AG04449 (cell line): ENCODE data around the gene TMEM43.

Experiments
- CTCF ChIA-PET: fragments of 350-600 bp; formaldehyde crosslinking; extraction: SDS; loops from one replicate; lab custom pipeline; 2021; ENCODE audit warnings: antibody characterized with exemption; lab: Yijun Ruan, JAX
- POLR2A ChIA-PET: fragments of 400-600, 350-600 bp; formaldehyde crosslinking; extraction: SDS; loops from one replicate; lab custom pipeline; 2020; ENCODE audit warnings: antibody characterized with exemption, inconsistent platforms; lab: Yijun Ruan, JAX
- DNase-seq: peaks from one replicate; pipeline ENCODE4 v3.0.0-alpha.2; 2010; ENCODE audit warnings: low read depth, low spot score
- H3K4me3 ChIP-seq: 2 replicates; pipeline ENCODE4 v1.5.1; 2011; ENCODE audit warnings: low read depth, mild to moderate bottlenecking, control low read depth, low read length
- CTCF ChIP-seq: IDR thresholded peaks from one replicate; pipeline ENCODE4 v1.5.1; 2011; ENCODE audit warnings: mild to moderate bottlenecking, moderate library complexity, low read length, control low read depth, inconsistent platforms; ENCODE audit not compliant: insufficient read depth; ENCODE audit errors: missing control alignments

The TMEM43 gene

DNA sequence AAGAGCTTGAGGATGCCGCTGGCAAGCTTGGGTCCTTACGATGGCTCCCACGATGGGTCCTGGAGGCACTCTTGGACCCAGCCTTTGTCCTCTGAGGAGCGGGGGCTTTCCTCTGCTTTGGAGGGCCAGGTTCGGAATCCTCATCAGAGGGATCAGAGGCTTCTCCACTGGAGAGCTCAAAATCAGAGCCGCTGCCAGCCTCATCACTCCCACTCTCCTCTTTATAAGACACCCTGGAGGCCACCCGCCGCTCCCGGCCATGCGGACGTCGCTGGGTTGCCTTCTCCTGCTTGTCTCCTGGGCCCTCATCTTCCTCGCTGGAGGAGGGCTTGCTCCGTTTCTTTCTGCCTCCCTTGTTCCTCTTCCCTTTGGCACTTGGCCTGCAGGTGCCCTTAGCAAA is 33.5 kb downstream of the TMEM43 start:
- CTCF ChIA-PET, result interaction anchor here (0.8 kb wide), 1 partner anchor 302 kb away, joined by 3 read pairs; no protein-coding TSS in a partner anchor
- TF ChIP-seq CTCF, result no peak
- POLR2A ChIA-PET, result no interaction called here
- no peak for DNase-seq
- no peak overlapping the region for H3K4me3 ChIP-seq

DNA sequence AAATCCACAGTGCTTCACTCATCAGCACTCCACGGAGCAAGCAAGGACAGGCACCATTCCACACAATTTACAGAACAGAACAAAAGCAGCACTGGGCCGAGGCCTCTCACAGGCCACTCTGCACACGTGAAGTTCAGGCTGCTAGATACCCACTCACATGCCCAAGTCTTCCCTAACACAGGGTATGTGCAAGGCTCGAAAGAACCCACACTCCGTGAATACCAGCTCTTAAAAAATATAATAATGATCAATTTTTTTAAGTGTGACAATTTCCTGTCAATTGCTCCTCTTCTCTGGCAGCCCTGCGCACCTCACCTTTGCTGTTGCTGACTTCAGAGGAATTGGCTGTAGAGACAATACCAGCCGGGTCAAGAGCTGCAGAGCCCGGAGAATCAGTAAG is 34.6 kb downstream of the TMEM43 start:
- CTCF ChIA-PET, result interaction anchor here (0.7 to 1.7 kb wide), 3 partner anchors 11 to 309 kb away, joined by 3 to 5 read pairs (median 4); no protein-coding TSS in a partner anchor
- no peak overlapping the region for H3K4me3 ChIP-seq
- no peak for DNase-seq
- POLR2A ChIA-PET, result no interaction called here
- TF ChIP-seq CTCF, result no peak

GRCh38 chr3:14161282-14161681 is 36.4 kb downstream of the TMEM43 start:
- no peak for TF ChIP-seq CTCF
- CTCF ChIA-PET, result interaction anchor here (1.2 to 1.4 kb wide), 2 partner anchors 8 to 11 kb away, joined by 3 to 5 read pairs; no protein-coding TSS in a partner anchor
- no peak for DNase-seq
- POLR2A ChIA-PET, result no interaction called here
- no peak overlapping the region for H3K4me3 ChIP-seq

DNA sequence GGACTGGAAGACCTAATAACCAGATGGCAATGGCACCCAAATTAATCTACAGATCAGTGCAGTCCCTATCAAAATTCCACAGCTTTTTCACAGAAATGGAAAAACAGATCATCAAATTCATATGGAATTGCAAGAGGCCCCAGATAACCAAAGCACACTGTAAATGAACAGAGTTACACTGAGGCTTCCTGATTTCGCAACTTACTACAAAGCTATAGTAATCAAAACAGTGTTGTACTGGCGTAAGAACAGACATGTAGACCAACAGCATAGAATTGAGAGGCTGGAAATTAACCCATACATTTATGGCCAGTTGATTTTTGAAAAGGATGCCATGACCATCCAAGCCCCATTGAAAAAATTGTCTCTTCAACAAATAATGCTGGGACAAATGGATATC is 37.3 kb downstream of the TMEM43 start:
- ChIA-PET POLR2A (no interaction called here), CTCF (interaction anchor here (1.4 to 1.5 kb wide), 2 partner anchors 9 to 42 kb away, joined by 5 read pairs; no protein-coding TSS in a partner anchor)
- no peak for TF ChIP-seq CTCF
- no peak overlapping the region for H3K4me3 ChIP-seq
- no peak for DNase-seq

- TF ChIP-seq CTCF, result no peak
- ChIA-PET CTCF (interaction anchor here (1.0 to 2.9 kb wide), 5 partner anchors 12 to 301 kb away, joined by 3 to 8 read pairs (median 5); no protein-coding TSS in a partner anchor), POLR2A (interaction anchor here (1.4 kb wide), 1 partner anchor 11 kb away, joined by 6 read pairs; the partner anchor contains the start of genes LSM3 and XPC)
- H3K4me3 ChIP-seq, result no peak overlapping the region
- no peak for DNase-seq
Observed at GRCh38 chr3:14166877-14167603, 42.2 kb downstream of the TMEM43 start.

DNA sequence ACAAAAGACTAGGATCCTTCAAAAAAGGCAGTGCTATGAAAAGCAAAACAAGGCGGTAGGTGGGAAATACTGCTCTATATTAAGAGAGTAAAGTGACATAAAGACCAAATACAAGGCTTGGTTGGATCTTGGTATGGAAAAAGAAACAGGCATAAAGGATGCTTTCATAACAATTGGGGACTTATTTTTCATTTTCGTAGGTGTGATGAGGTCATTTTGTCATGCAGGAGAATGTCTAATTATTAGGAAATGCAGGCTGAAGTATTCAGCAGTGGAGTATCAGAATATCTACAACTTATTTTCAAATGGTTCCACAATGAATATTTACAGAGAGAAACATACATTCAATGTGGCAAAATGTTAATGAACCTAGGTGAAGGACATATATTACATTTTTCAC is 44.6 kb downstream of the TMEM43 start:
- no peak for DNase-seq
- H3K4me3 ChIP-seq, result no peak overlapping the region
- CTCF ChIA-PET, result interaction anchor here (0.9 to 2.7 kb wide), 4 partner anchors 10 to 273 kb away, joined by 3 to 10 read pairs (median 7); partner anchors contain the start of genes CHCHD4, LSM3 and TMEM43
- POLR2A ChIA-PET, result interaction anchor here (1.1 to 1.9 kb wide), 2 partner anchors 9 to 44 kb away, joined by 7 to 9 read pairs; partner anchors contain the start of genes CHCHD4, LSM3, TMEM43 and XPC
- no peak for TF ChIP-seq CTCF
